TTC549 (cell line): ENCODE data around the gene ARHGAP1.

ENCODE experiments used
- FAIRE-seq: peaks from 2 replicates; lab custom pipeline; 2012; peaks lifted over from hg19 to GRCh38; lab: Jason Lieb, UNC

The ARHGAP1 gene

GRCh38 chr11:46700241-46701077, at the start of gene ARHGAP1, which contains the start of gene ZNF408:
Gene ARHGAP1 (minus strand): TSS chr11:46700619. CDS start chr11:46696107, 4,512 bp downstream.
Gene ZNF408 (plus strand): TSS chr11:46701031. CDS start chr11:46701048, 17 bp downstream.
- peak; percentile 86 for FAIRE-seq

GRCh38 chr11:46747150-46747549, 46.7 kb upstream of the ARHGAP1 start:
- no peak for FAIRE-seq

- no peak for FAIRE-seq
Measured at GRCh38 chr11:46745995-46746394, 45.6 kb upstream of the ARHGAP1 start.

DNA sequence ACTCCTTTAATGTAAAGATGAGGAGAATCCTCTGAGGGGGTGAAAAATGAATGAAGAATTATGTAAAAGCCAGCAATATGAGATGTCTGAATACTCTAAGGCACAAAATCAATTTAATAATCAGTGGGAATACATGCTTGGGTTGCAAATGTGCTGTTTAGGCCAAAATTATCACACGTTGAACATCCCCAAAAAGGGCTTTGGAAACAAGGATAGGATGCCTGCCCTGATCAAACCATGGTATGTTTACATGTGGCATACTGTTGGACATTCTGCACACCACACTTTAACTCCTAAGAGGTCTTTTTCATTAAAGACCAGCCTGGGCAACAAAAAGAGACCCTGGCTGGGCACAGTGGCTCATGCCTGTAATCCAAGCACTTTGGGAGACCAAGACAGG, 44.9 kb upstream of the ARHGAP1 start:
- no peak for FAIRE-seq

- no peak for FAIRE-seq
Measured at GRCh38 chr11:46743693-46744339, 43.4 kb upstream of the ARHGAP1 start.

DNA sequence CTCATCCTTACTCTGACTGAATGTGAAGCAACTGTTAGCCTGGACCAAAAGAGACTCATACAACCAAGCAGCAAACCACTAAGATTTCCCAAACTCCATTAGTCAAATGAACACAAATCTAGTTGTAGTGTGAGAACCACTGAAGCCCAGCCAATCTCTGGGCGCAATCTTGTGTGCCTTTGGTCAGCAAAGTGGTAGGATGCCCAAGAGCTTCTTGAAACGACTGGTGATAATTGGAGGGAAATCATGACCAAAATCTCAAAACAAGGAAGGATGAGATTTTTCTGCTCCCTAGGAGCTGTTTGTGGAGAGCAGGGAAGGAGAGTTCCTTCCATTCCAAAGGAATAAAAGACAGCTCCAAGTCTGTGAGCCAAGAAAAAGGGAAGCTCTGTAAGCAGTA, 42.6 kb upstream of the ARHGAP1 start:
- no peak for FAIRE-seq

DNA sequence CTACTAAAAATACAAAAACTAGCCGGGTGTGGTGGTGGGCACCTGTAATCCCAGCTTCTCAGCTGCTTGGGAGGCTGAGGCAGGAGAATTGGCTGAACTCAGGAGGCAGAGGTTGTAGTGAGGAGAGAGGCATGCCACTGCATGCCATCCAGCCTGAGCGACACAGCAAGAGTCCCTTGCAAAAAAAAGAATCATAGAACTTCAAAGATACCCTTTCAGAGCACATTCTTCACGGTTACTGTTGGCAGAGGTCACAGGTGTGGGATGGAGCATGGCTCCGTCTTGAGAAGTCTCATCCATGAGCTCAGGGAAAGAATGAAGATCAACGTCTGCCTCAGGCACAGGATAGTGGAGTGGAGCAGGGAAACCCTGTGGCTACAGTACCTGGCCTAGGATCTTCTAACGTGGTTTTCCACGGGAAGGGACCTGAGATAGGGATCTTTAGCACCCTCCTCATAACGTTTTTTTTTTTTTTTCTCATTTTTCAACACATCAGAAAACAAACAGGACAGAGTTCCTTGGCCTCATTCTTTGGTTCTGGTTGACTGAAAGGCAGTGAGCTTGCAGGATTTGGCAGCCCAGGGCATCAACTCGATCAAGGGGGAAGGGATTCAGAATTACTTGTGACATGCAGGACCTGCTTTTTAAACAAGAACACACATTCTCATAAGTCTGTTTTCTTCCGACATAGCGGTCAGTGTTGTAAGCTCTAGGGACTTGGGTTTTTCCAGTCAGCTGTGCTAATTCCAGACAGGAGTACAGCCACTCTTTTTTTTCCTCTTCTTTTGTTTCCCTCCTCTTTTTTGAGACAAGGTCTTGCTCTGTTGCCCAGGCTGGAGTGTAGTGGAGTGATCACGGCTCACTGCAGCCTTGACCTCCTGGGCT, 41.4 kb upstream of the ARHGAP1 start:
- FAIRE-seq, result no peak

GRCh38 chr11:46738887-46739286, 38.5 kb upstream of the ARHGAP1 start:
- no peak for FAIRE-seq

DNA sequence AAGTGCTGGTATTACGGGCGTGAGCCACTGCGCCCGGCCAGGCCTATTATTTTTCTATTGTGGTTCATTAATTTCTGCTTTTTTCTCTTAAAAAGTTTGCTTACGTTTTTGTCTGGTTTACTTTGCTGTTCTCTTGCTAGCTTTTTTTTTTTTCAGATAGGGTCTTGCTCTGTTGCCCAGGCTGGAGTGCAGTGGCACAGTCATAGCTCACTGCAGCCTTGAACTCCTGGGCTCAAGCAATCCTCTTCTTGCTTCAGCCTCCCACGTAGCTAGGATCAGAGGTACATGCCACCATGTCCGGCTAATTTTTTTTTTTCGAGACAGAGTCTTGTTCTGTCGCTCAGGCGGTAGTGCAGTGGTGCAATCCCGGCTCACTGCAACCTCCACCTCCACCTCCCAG, 37.3 kb upstream of the ARHGAP1 start:
- no peak for FAIRE-seq

DNA sequence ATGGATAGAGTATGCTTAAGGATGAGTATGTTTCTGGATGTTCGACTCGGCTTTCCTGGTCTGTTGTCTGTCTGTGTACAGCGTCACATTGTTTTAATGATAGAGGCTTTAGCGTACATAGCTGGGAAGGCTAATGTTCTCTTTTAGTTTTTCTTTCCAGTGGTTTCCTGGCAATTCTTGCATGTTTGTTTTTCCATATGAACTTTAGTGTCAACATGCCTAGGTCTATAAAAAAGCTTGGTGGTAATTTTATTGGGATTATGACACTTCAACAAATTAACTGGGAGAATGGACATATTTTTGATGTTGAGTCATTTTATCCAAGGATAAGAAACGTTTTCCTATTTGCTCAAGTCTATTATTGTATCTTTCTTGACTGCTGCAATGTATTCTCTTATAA, 36.2 kb upstream of the ARHGAP1 start:
- FAIRE-seq, result no peak

DNA sequence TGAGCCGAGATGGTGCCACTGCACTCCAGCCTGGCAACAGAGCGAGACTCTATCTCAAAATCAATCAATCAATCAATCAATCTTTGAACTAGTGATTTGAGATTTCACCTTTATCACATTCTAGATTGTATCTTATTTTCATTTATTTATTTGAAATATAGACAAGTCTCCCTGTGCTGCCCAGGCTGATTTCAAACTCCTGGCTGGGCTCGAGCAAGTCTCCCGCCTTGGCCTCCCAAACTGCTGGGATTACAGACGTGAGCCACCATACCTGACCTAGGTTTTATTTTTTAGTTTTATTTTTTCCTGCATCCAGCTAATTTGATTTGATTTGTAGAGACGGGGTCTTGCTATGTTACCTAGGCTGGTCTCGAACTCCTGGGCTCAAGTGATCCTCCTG, 35.7 kb upstream of the ARHGAP1 start:
- no peak for FAIRE-seq

DNA sequence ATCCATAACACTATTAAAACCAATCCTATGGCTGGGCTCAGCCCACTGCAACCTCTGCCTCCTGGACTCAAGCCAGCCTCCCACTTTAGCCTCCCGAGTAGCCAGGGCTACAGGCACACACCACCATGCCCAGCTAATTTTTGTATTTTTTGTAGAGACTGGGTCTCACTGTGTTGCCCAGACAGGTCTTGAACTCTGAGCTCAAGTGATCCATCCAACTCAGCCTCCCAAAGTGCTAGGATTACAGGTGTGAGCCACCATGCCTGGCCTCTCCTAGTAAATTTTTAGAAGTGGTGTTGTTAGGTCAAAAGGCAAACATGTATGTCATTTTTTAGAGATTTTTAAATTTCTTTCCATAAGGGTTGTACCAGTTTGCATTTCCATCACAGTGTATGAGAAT, 32.8 kb upstream of the ARHGAP1 start:
- FAIRE-seq, result no peak

GRCh38 chr11:46731545-46731944, 31.1 kb upstream of the ARHGAP1 start:
- FAIRE-seq, result no peak

GRCh38 chr11:46729110-46730027, 28.9 kb upstream of the ARHGAP1 start:
- no peak for FAIRE-seq

GRCh38 chr11:46728659-46729040, 28.2 kb upstream of the ARHGAP1 start:
- FAIRE-seq, result no peak

DNA sequence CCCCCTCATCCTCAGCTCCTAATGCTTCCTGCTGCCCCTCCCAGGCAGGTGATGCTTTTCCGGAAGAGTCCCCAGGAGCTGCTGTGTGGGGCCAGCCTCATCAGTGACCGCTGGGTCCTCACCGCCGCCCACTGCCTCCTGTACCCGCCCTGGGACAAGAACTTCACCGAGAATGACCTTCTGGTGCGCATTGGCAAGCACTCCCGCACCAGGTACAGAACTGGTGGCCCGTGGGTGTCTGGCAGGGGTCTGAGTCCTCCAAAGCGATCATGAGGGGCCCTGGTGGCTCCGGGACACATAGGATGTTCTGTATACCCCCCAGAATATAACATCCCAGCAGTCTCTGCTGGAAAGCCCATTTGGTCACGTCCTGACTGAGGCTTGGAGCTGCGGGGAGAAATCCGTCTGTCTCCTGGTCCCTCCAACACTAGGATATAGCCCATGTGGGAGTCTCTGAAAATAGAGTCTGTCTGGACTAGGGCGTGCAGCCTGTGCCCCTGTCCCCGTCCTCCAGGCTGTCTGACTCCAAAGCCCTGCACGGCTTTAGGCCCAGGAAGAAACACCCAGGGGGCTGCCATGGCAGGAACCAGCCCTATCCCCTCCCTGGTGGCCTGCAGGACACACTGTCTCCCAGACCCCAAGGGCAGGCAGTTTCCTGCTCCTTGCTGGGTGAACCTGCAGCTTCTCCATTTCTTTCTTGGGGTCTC, 27.7 kb upstream of the ARHGAP1 start:
- FAIRE-seq, result no peak

GRCh38 chr11:46726206-46726862, 25.9 kb upstream of the ARHGAP1 start:
- FAIRE-seq, result no peak

- FAIRE-seq, result no peak
Measured at GRCh38 chr11:46725338-46726205, 25.2 kb upstream of the ARHGAP1 start.

DNA sequence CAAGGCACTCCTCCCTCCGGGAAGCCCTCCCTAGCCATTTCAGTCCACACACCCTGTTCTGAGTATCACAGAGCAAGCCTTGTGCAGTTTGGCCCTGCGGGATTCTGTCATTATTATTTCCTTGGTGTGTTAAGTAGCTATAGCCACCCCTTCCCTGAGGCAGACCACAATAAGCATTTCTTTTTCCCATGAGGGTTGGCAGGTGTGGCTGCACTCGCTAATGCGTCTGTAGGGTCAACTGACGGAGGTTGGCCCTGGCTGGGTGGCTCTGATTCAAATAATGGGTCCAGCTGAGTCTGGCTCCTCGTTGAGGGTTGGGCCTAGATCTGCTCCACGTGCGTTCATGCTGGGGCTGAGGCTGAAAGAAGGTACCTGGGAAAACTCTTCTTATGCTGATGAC, 23.7 kb upstream of the ARHGAP1 start:
- no peak for FAIRE-seq

DNA sequence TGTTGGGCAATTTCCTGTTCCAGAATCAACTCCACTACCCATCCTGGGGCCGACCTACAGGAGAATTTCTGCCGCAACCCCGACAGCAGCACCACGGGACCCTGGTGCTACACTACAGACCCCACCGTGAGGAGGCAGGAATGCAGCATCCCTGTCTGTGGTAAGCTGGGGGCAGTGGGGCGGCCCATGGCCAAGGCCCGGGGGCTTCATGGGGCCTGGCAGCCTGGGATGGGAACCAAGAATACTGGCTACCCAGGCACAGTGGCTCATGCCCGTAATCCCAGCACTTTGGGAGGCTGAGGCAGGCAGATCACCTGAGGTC, 22.9 kb upstream of the ARHGAP1 start:
- no peak for FAIRE-seq
